Activated gamma-delta T cell treated with anti-CD3 and anti-CD28 coated beads, Interleukin-2, amount 50 U/mL, for 16 hours (primary cell): ENCODE results near the gene MGAT5.

Experiments used
- DNase-seq: peaks from one replicate; pipeline ENCODE4 v3.0.0-alpha.2; 2020; ENCODE audit warnings: low read depth

The MGAT5 gene

GRCh38 chr2:134253804-134254203, at the start of gene MGAT5:
Gene MGAT5, plus strand, starts transcription at chr2:134254072. Its CDS starts 332 bp downstream, at chr2:134254404.
- DNase-seq: no peak

GRCh38 chr2:134205087-134205486, 48.8 kb upstream of the MGAT5 start:
- no peak for DNase-seq

- no peak for DNase-seq
These were observed 47.8 kb upstream of the MGAT5 start for GRCh38 chr2:134206031-134206430.

- no peak for DNase-seq
These were observed 47.3 kb upstream of the MGAT5 start for GRCh38 chr2:134206573-134206972.

- DNase-seq: peak; percentile 45
These were observed 46.2 kb upstream of the MGAT5 start for GRCh38 chr2:134207589-134208209.

GRCh38 chr2:134208825-134209224, 45.0 kb upstream of the MGAT5 start:
- no peak for DNase-seq

GRCh38 chr2:134212746-134213145, 41.1 kb upstream of the MGAT5 start:
- no peak for DNase-seq

GRCh38 chr2:134216152-134216829, 37.6 kb upstream of the MGAT5 start:
- DNase-seq: no peak

GRCh38 chr2:134217351-134217750, 36.5 kb upstream of the MGAT5 start:
- DNase-seq: no peak

GRCh38 chr2:134217924-134218323, 35.9 kb upstream of the MGAT5 start:
- DNase-seq: no peak

- no peak for DNase-seq
These were observed 35.5 kb upstream of the MGAT5 start for GRCh38 chr2:134218414-134218813.

- peak; percentile 15 for DNase-seq
These were observed 34.8 kb upstream of the MGAT5 start for GRCh38 chr2:134218930-134219658.

- DNase-seq: no peak
These were observed 33.4 kb upstream of the MGAT5 start for GRCh38 chr2:134220344-134220974.

- no peak for DNase-seq
These were observed 29.9 kb upstream of the MGAT5 start for GRCh38 chr2:134224005-134224404.

- DNase-seq: no peak
These were observed 28.7 kb upstream of the MGAT5 start for GRCh38 chr2:134225173-134225572.

- DNase-seq: no peak
These were observed 28.0 kb upstream of the MGAT5 start for GRCh38 chr2:134225841-134226240.

- DNase-seq: no peak
These were observed 27.3 kb upstream of the MGAT5 start for GRCh38 chr2:134226601-134227000.

GRCh38 chr2:134227666-134228065, 26.2 kb upstream of the MGAT5 start:
- DNase-seq: no peak

GRCh38 chr2:134228493-134228903, 25.4 kb upstream of the MGAT5 start:
- no peak for DNase-seq

- no peak for DNase-seq
These were observed 24.3 kb upstream of the MGAT5 start for GRCh38 chr2:134229540-134229939.

- DNase-seq: no peak
These were observed 23.0 kb upstream of the MGAT5 start for GRCh38 chr2:134230885-134231284.

GRCh38 chr2:134231301-134231964, 22.4 kb upstream of the MGAT5 start:
- DNase-seq: no peak
